ENCODE data around the gene NDUFV3.
"Not testable (repeated sequence)": the region's sequence is repeated elsewhere in the genome, so short reads cannot be mapped to it uniquely, and the experiment has no call there.

Gene NDUFV3

DNA sequence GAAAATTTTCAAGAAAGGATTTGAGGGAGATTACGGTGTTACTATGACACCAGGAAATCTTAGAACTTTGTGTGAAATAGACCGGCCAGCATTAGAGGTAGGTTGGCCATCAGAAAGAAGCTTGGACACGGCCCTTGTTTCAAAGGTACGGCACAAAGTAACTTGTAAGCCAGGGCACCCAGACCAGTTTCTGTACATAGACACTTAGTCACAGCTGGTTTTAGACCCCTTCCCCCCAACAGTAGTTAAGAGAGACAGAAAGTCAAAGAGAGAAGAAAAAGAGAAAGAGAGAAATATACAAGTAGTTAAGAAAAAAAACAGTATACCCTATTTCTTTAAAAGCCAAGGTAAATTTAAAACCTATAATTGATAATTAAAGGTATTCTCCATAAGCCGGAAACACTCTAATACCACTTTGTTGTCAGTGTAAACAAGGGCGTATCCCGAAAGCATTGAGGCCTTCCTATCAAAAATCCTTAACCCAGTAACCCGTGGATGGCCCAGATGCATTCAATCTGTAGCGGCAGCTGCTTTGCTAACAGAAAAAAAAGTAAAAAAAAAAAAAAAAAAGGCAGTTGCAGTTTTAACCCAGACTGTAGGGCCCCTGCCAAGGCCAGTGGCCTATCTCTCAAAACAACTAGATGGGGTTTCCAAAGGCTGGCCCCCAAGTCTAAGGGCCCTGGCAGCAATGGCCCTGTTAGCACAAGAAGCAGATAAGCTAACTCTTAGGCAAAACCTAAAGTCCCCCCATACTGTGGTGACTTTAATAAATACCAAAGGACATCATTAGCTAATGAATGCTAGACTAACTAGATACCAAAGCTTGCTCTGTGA, 40.2 kb downstream of the NDUFV3 start:
- H3K27me3 Mint-ChIP-seq, H3K36me3 Mint-ChIP-seq, H3K9me3 Mint-ChIP-seq, ATAC-seq, H3K4me3 Mint-ChIP-seq: not testable (repeated sequence)
- peaks cover 37% of the 10 kb centered on the region for H3K4me1 Mint-ChIP-seq
- peak overlapping the region; percentile 11 for H3K27ac Mint-ChIP-seq

DNA sequence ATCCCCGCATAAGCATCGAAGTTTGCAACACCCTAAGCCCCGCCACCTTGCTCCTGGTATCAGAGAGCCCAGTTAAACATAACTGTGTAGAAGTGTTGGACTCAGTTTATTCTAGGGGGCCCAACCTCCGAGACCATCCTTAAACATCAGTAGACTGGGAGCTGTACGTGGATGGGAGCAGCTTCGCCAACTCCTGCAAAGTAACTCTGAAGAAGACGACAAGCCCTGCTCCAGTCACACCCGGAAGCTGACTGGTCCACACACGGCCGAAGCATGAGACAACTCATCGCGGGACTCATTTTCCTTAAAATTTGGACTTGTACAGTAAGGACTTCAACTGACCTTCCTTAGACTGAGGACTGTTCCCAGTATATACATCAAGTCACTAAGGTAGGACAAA, 40.9 kb downstream of the NDUFV3 start:
- H3K27me3 Mint-ChIP-seq, ATAC-seq, H3K9me3 Mint-ChIP-seq, H3K36me3 Mint-ChIP-seq, H3K27ac Mint-ChIP-seq, H3K4me3 Mint-ChIP-seq: not testable (repeated sequence)
- peaks cover 37% of the 10 kb centered on the region for H3K4me1 Mint-ChIP-seq

DNA sequence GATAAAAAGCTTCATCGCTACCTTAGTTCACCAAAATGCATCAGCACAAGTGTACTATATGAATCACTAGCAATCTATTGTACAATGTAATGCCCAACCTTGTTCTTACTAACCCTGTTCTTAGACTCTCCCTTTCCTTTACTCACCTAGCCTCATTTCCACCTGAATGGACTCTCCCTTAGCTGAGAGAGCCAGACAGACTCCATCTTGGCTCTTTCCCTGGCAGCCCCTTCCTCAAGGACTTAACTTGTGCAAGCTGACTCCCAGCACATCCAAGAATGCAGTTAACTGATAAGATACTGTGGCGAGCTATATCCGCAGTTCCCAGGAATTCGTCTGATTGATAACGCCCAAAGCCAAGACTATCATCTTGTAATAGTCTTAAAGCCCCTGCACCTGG, 43.3 kb downstream of the NDUFV3 start:
- H3K9me3 Mint-ChIP-seq, H3K27me3 Mint-ChIP-seq, ATAC-seq, H3K4me3 Mint-ChIP-seq, H3K36me3 Mint-ChIP-seq: not testable (repeated sequence)
- H3K27ac Mint-ChIP-seq = peak overlapping the region; percentile 53
- peaks cover 34% of the 10 kb centered on the region for H3K4me1 Mint-ChIP-seq

DNA sequence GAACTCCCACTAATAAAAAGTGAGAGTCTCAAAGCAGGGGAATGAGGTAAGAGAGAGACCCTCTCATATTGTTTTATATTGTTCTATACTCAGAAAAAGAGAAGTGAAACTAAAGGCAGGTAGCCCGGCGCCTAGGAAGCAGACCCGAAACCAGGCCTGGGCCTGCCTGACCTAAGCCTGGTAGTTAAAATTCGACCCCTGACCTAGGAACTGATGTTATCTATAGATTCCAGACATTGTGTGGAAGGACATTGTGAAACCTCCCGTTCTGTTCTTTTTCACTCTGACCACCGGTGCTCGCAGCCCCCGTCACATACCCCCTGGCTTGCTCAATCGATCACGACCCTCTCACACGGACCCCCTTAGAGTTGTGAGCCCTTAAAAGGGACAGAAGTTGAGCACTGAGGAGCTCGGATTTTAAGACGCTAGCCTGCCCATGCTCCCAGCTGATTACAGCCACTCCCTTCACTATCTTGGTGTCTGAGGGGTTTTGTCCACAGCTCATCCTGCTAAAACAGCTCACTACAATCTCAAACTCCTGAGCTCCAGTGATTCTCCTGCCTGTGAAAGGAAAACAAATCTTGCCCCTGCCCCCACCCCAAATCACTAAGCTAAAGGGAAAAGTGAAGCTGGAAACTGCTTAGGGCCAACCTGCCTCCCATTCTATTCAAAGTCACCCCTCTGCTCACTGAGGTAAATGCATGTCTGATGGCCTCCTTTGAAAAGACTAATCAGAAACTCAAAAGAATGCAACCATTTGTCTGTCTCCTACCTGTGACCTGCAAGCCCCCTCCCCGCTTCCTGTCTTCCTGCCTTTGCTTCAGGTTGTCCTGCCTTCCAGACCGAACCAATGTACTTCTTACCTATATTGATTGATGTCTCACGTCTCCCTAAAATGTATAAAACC, 44.2 kb downstream of the NDUFV3 start:
- H3K4me3 Mint-ChIP-seq, H3K36me3 Mint-ChIP-seq, H3K9me3 Mint-ChIP-seq, H3K27me3 Mint-ChIP-seq, ATAC-seq: not testable (repeated sequence)
- H3K27ac Mint-ChIP-seq = peak overlapping the region; percentile 53
- peaks cover 25% of the 10 kb centered on the region for H3K4me1 Mint-ChIP-seq

DNA sequence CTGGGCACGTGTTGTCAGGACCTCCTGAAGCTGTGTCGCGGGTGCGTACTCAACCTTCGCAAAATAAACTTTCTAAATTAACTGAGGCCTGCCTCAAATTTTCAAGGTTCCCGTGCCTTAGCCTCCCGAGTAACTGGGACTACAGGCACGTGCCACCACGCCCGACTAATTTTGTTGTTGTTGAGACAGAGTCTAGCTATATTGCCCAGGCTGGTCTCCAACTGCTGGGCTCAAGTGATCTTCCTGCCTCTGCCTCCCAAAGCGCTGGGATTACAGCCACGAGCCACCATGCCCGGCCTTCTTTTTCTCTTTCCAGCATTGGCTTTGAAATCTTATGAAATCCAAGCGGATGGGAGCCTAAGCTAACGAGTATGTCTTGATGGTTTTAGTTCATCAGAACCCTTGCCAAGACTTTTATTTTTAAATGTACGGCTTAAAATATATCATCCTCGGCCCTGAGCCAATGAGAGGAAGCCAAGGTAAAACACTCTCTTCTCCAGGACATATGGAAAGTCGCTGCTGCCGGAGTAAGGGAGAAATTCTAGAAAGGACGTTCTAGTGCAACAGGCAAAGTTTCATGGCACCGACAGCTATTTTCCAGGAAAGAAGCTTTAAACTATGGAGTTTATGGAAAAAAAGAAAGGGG, 45.0 kb downstream of the NDUFV3 start:
- ATAC-seq = no peak
- H3K9me3 Mint-ChIP-seq = no peaks in the 10 kb centered on the region
- H3K27me3 Mint-ChIP-seq = no peaks in the 10 kb centered on the region
- H3K4me1 Mint-ChIP-seq = peaks cover 19% of the 10 kb centered on the region
- no peaks in the 10 kb centered on the region for H3K36me3 Mint-ChIP-seq
- peak overlapping the region; percentile 53 for H3K27ac Mint-ChIP-seq
- H3K4me3 Mint-ChIP-seq = no peak overlapping the region

DNA sequence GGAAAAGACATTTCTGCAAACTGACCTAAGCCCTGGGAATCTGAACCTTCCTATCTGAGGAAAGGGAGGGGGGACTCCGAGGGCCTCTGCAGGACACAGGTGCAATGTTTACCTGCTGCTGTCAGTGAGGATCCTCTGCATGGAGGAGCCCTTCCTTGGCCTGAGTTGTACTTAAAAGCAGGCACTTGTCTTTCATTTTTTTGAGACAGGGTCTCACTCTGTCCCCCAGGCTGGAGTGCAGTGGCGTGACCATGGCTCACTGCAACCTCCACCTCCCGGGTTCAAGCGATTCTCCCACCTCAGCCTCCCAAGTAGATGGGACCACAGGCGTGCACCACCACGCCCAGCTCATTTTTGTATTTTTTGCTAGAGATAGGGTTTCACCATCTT, 45.5 kb downstream of the NDUFV3 start:
- H3K9me3 Mint-ChIP-seq, H3K27me3 Mint-ChIP-seq, H3K36me3 Mint-ChIP-seq, ATAC-seq, H3K27ac Mint-ChIP-seq, H3K4me3 Mint-ChIP-seq: not testable (repeated sequence)
- H3K4me1 Mint-ChIP-seq = peaks cover 19% of the 10 kb centered on the region

DNA sequence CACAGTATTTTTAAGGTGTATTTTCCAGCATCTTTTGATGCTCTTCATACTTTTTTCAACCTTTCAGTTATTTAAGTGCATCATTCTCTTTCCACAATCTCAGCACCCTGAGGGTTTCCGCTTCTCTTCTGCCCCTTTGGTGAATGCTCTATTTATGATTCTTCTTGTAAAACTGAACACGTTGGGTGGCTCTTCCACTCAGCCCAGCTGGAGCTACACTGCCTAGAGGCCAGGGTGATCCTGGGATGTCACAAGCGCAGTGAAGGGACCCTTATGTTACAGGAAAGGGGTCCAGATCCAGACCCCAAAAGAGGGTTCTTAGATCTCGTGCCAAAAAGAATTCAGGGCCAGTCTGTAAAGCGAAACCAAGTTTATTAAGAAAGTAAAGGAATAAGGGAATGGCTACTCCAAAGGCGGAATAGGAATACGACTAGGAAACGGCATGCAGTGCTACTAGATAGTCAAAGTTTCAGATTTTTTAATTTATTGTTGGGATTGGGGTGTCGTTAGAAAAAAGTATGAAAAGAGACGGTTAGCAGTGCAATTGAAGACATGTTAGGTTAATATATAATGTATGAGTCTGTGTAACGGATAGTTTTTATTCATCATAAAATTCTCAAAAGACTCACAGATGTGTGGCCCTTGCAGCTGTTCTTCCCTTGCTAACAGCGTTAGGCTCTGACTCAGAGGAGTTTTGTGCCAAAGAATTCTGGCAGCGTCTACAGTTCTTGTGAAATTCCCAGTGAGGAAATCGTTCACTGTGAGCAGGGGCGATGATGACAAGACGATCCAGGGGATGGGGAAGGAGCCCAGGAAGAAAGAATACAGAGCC, 46.7 kb downstream of the NDUFV3 start:
- no peak overlapping the region for H3K27ac Mint-ChIP-seq
- no peak for ATAC-seq

DNA sequence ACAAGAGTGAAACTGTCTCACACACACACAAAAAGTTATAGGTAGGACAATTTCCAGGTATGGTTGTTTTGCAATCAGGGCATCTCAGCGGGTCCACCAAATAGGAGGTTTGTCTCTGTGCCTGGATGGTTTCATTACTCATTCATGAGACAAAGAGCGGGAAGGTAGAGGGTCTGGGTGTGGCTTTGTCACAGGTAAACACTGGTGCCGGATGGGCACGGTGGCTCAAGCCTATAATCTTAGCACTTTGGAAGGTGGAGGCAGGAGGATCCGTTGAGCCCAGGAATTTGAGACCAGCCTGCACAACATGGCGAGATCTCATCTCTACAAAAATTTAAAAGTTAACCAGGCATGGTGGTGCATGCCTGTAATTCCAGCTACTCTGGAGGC, 48.6 kb downstream of the NDUFV3 start:
- Mint-ChIP-seq H3K4me3 (no peak overlapping the region), H3K9me3 (no peaks in the 10 kb centered on the region), H3K4me1 (peaks cover 13% of the 10 kb centered on the region), H3K36me3 (no peaks in the 10 kb centered on the region), H3K27ac (no peak overlapping the region), H3K27me3 (no peaks in the 10 kb centered on the region)
- ATAC-seq = no peak

More for the DNA sequence above, 46.7 kb downstream of the NDUFV3 start:
- Mint-ChIP-seq H3K36me3 (no peaks in the 10 kb centered on the region), H3K9me3 (no peaks in the 10 kb centered on the region), H3K4me1 (peaks cover 19% of the 10 kb centered on the region), H3K27me3 (no peaks in the 10 kb centered on the region), H3K4me3 (no peak overlapping the region)

DNA sequence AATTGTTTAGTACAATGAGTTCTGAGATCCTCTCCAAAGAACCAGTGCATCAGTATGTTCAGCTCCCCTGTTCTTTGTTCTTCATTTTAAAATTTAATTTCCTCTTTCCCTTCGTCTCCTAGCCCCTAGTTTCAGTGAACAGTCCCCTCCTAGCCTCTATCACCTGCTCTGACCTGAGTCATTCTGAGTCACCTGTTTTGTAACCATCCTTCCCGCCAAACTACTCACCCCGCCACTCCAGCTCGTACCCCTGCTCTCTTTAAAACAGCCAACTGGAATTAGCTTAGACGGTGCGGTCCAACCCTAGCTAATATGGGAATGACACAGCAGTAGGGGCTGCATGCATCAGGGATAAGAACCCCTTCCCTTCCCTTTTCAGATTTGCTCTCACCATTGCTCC, 49.1 kb downstream of the NDUFV3 start:
- H3K36me3 Mint-ChIP-seq = no peaks in the 10 kb centered on the region
- peaks cover 8% of the 10 kb centered on the region for H3K4me1 Mint-ChIP-seq
- no peaks in the 10 kb centered on the region for H3K9me3 Mint-ChIP-seq
- no peak for ATAC-seq
- no peaks in the 10 kb centered on the region for H3K27me3 Mint-ChIP-seq
- no peak overlapping the region for H3K4me3 Mint-ChIP-seq
- no peak overlapping the region for H3K27ac Mint-ChIP-seq

DNA sequence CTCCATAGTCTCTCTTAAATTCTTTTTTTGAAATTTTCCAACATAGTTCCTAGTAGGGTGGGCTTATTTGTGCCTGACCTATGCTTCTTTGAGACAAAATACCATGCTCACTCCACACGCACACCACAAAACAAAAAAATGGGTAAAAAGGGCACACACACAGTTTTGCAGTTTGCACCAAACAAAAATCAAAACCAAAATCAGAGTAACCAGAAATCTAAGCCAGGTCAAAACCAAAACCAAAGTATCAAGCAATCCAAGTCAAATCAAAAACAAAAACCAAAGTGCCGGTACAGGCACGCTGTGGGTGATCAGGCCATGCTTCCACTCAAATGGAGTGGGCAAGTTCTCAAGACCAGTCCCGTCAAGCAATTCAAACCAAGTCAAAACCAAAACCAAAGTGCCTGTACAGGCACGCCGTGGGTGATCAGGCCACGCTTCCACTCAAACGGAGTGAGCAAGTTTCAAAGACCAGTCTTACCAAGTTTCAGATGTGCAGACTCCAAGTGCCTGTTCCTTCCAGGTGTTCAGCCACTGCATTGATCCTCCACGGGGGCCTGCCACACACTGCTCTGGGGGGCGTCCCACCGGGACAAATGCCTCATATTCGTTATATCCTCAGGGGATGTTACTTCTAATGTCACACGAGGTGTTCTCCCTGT, 56.1 kb downstream of the NDUFV3 start:
- not testable (repeated sequence) for H3K4me1 Mint-ChIP-seq, H3K9me3 Mint-ChIP-seq, H3K4me3 Mint-ChIP-seq, H3K27ac Mint-ChIP-seq, ATAC-seq
- Mint-ChIP-seq H3K27me3 (peaks cover 12% of the 10 kb centered on the region), H3K36me3 (peaks cover 15% of the 10 kb centered on the region)

DNA sequence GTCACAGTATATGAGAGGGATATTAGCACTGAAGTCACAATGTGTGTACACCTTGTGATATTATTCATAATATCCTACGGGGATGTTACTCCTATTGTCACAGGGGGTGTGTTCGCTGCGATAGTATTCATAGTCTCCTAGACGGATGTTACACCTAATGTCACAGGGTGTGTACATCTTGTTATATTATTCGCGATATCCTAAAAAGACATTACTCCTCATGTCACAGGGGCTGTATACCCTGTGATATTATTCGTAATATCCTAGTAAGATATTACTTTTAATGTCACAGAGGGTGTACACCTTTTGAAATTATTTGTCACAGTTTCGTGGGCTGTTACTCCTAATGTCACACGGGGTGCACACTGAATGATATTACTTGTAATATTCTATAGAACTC, 58.1 kb downstream of the NDUFV3 start:
- not testable (repeated sequence) for H3K27ac Mint-ChIP-seq, H3K4me1 Mint-ChIP-seq, H3K9me3 Mint-ChIP-seq, ATAC-seq, H3K4me3 Mint-ChIP-seq
- peaks cover 15% of the 10 kb centered on the region for H3K36me3 Mint-ChIP-seq
- peaks cover 12% of the 10 kb centered on the region for H3K27me3 Mint-ChIP-seq

DNA sequence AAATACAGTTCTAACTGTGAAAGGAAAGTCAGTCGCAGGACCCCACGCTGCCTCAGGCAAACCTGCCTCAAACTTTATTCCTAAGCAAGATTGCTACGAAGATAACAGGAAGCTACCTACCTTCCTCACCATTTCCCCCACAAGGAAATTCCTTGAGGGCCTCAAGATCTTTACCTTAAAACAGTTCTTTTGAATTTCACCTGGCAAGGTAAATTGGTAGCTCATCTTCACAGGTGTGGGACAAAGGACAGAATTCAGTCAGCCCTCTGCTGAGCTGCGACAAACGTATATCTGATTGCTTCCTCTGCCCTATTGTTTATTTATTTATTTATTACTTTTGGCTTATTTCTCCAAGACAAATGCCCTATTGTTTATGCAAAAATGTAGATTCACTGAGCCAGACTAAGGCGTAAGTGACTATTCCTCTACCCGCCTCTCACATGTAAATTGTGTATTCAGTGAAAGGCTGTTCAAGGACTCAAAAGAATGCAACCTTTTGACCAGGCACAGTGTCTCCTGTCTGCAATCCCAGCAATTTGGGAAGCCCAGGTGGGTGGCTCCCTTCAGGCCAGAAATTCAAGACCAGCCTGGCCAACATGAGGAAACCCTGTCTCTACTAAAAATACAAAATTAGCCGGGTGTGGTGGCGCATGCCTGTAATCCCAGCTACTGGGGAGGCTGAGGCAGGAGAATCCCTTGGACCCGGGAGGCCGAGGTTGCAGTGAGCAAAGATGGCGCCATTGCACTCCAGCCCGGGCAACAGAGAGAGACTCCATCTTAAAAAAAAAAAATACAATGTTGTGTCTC, 63.9 kb downstream of the NDUFV3 start:
- no peak overlapping the region for H3K27ac Mint-ChIP-seq
- no peak overlapping the region for H3K4me3 Mint-ChIP-seq
- no peaks in the 10 kb centered on the region for H3K9me3 Mint-ChIP-seq
- no peaks in the 10 kb centered on the region for H3K4me1 Mint-ChIP-seq
- peak; percentile 99 for ATAC-seq
- H3K36me3 Mint-ChIP-seq = no peaks in the 10 kb centered on the region
- no peaks in the 10 kb centered on the region for H3K27me3 Mint-ChIP-seq

DNA sequence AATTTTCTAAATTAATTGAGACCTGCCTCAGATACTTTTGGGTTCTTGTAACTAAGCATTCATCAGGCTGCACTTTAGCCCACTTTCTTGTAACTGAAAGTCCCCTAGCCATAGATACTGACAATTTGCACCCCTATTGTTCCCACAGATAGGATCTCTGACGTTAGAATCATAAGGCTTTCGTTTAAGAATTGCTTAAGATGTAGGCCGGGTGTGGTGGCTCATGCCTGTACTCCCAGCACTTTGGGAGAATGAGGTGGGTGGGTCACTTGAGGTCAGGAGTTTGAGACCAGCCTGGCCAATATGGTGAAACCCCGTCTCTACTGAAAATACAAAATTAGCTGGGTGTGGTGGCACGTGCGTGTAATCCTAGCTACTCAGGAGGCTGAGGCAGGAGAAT, 65.0 kb downstream of the NDUFV3 start:
- not testable (repeated sequence) for H3K4me3 Mint-ChIP-seq, H3K27ac Mint-ChIP-seq, H3K36me3 Mint-ChIP-seq, H3K9me3 Mint-ChIP-seq, ATAC-seq, H3K27me3 Mint-ChIP-seq, H3K4me1 Mint-ChIP-seq

DNA sequence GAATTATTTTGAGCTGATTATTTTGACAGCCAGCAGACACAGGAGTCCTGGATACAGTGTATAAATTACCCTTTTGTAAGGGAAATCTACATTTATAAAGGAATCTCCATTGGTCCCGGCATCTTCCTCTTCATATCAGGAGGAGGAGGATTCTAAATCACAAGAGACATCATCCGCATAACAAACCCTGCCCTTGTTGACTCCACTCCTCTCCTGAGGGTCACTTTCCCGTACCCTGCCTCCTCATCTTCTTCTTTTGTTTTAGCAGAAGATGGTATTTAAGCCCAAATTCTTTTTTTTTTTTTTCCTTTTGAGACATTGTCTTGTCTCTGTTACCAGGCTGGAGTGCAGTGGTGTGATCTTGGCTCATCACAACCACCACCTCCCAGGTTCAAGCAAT, 66.6 kb downstream of the NDUFV3 start:
- H3K4me1 Mint-ChIP-seq = no peaks in the 10 kb centered on the region
- no peaks in the 10 kb centered on the region for H3K27me3 Mint-ChIP-seq
- no peaks in the 10 kb centered on the region for H3K9me3 Mint-ChIP-seq
- no peak overlapping the region for H3K4me3 Mint-ChIP-seq
- H3K36me3 Mint-ChIP-seq = no peaks in the 10 kb centered on the region
- ATAC-seq = no peak
- H3K27ac Mint-ChIP-seq = no peak overlapping the region
